C4-2B (cell line): ENCODE data around the gene KCNH2.

Experiments
- CTCF ChIP-seq: fragments of 450-650 bp; conservative IDR thresholded peaks from 2 replicates; pipeline ENCODE4 v1.5.1; 2017; ENCODE audit warnings: mild to moderate bottlenecking
- ZFX ChIP-seq: fragments of 450-650 bp; IDR thresholded peaks from 2 replicates; pipeline ENCODE4 v1.6.1; 2017

DNA sequence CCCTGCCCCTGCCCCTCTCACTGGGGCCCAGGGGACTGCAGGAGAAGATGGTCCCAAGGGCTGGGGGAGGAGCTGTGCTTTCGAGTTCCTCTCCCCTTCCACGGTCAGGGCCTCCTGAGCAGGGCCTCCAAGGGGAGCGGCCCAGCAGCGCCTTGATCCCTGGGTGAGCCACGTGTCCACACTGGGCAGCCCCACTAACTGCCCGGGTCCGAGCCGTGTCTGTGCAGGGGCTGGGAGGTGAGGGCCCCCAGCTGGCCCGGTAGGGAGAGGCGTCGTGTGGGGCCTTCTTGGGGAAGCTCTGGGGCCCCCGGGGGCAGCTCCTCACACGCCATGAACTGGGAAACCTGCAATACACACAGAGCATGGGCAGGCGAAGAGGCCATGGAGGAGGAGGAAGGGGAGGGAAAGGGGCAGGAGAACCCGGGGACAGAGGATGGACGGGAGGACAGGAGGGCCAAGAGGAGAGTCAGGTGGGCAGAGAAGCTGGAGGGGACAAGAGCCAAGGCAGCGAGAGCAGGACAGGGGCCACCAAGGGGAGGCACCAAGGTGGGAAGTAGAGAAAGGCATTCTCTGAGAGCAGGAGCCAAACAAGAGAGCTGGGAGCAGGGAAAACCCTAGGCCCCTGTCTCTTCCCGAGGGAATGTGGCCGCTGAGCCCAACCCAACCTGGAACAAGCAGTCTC lies 32.8 kb downstream of the KCNH2 start:
- TF ChIP-seq CTCF (no peak), ZFX (no peak)
